ENCODE measurements around the gene TFEB. TPM values are rescaled to one million over a fixed set of nuclear protein-coding genes. Genes with fewer than 3 reads are reported as not detected.

Gene TFEB
- total RNA-seq, 1 experiment from 2014 or later = 6.6 TPM

DNA sequence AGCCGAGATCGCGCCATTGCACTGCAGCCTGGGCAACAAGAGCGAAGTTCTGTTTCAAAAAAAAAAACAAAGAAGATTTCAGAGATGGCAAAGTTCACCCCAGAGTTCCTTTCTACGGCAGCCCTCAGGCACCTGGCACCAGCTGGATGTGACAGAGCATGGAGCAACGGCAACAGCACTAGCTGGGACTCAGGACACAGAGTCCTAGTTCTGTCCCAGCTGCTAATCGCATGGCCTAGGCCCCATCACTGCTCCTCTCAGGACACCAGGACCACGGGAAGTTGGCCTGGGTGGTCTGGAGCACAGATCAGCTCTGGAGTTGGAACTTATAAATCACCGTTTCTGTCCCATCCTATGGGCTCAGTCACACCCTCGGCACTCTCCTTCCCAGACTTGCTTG lies 10.7 kb upstream of the TFEB start:
- BruUV-seq (replicated peaks) = no TSS peak
- Mint-ChIP-seq H3K27me3 (ENCODE audit: unreplicated experiment) (no peaks in the 10 kb centered on the region), H3K4me1 (ENCODE audit: low read depth, unreplicated experiment) (peaks cover 31% of the 10 kb centered on the region), H3K36me3 (ENCODE audit: insufficient read depth, unreplicated experiment) (peaks cover 6% of the 10 kb centered on the region), H3K4me3 (ENCODE audit: low read depth, unreplicated experiment) (no peak overlapping the region), H3K27ac (ENCODE audit: unreplicated experiment) (no peak overlapping the region), H3K9me3 (ENCODE audit: low read depth, unreplicated experiment) (no peaks in the 10 kb centered on the region)
- intact Hi-C loops (cut with micrococcal nuclease; ENCODE audit: unreplicated experiment) = no loop called here
- no peak for DNase-seq
- CTCF ChIA-PET = interaction anchor here (0.7 kb wide), 1 partner anchor 132 kb away, joined by 3 read pairs; no protein-coding TSS in a partner anchor
- TF ChIP-seq, protein P1, sequence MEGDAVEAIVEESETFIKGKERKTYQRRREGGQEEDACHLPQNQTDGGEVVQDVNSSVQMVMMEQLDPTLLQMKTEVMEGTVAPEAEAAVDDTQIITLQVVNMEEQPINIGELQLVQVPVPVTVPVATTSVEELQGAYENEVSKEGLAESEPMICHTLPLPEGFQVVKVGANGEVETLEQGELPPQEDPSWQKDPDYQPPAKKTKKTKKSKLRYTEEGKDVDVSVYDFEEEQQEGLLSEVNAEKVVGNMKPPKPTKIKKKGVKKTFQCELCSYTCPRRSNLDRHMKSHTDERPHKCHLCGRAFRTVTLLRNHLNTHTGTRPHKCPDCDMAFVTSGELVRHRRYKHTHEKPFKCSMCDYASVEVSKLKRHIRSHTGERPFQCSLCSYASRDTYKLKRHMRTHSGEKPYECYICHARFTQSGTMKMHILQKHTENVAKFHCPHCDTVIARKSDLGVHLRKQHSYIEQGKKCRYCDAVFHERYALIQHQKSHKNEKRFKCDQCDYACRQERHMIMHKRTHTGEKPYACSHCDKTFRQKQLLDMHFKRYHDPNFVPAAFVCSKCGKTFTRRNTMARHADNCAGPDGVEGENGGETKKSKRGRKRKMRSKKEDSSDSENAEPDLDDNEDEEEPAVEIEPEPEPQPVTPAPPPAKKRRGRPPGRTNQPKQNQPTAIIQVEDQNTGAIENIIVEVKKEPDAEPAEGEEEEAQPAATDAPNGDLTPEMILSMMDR (IDR thresholded peaks at IDR 0.05; ENCODE audit: unreplicated experiment) = no peak

DNA sequence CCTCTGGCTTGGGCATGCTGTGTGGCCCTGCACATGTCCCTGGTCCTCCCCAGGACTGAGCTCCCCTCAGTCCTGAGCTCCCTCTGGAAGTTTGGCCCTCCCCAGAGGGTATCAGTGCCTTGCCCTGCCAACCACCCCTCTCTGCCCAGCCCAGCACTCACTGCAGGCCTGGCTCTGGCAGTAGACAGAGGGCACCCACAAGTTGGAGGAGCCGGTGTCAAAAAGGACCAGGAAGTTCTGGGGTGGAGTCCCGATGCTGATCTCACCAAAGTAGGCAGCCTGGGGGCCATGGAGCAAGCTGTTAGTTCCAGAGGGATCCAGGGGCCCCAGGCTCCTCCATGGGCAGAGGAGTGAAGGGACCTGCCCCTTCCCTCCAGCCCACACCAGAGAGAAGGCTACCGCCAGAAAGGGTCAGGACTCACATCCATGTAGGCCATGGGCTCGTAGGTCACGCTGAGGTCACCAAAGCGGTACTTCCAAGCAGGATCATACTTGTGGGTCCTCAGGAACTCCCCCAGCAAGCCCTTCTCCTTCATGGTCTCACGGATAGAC lies 8.9 kb upstream of the TFEB start:
- BruUV-seq (replicated peaks) = no TSS peak
- intact Hi-C loops (cut with micrococcal nuclease; ENCODE audit: unreplicated experiment) = no loop called here
- Mint-ChIP-seq H3K36me3 (ENCODE audit: insufficient read depth, unreplicated experiment) (peaks cover 6% of the 10 kb centered on the region), H3K4me1 (ENCODE audit: low read depth, unreplicated experiment) (peaks cover 31% of the 10 kb centered on the region), H3K4me3 (ENCODE audit: low read depth, unreplicated experiment) (no peak overlapping the region), H3K9me3 (ENCODE audit: low read depth, unreplicated experiment) (no peaks in the 10 kb centered on the region), H3K27me3 (ENCODE audit: unreplicated experiment) (no peaks in the 10 kb centered on the region), H3K27ac (ENCODE audit: unreplicated experiment) (no peak overlapping the region)
- no peak for DNase-seq
- TF ChIP-seq, protein P1 (IDR thresholded peaks at IDR 0.05; ENCODE audit: unreplicated experiment) = no peak
- CTCF ChIA-PET = interaction anchor here (0.7 kb wide), 2 partner anchors 13 to 312 kb away, joined by 3 read pairs; no protein-coding TSS in a partner anchor

DNA sequence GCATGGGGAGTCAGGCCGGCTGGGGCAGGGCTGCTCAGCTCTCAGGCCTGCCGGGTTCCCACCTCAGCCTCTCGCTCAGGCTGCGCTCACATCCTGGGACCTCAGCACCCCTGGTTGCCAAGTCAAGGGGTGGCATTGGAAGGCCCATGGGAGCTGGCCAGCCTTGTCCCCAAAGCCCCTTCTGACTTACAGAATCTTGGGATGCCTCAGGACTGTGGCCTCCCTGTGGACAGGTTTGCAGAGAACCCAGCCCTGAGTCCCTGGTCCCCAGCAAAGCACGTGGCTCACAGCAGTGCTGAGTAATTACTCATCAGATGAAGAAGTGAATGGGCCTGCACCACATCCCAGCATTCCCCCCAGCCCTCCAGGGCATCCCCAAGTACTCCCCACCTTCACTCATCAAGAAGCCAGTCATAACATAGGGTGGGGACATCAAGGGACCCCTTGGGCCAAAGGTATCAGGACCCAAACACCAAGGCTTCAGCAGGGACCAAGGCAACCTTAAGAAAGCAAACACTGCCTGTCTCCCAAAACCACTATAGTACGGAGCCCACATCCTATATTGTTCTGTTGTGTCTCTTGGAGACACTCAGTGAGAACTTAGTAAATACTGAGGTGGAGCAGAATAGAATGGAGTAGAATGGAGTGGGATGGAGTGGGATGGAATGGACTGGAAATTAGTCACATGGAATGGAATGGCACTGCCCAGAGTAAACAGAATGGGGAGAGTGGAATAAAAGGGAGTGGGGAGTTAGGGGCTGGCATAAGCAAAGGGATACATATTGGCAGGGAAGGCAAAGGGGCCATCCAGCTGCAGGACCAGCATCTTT lies 8.2 kb upstream of the TFEB start:
- Mint-ChIP-seq H3K4me1 (ENCODE audit: low read depth, unreplicated experiment) (peaks cover 31% of the 10 kb centered on the region), H3K27me3 (ENCODE audit: unreplicated experiment) (no peaks in the 10 kb centered on the region), H3K36me3 (ENCODE audit: insufficient read depth, unreplicated experiment) (peaks cover 6% of the 10 kb centered on the region), H3K4me3 (ENCODE audit: low read depth, unreplicated experiment) (no peak overlapping the region), H3K27ac (ENCODE audit: unreplicated experiment) (no peak overlapping the region), H3K9me3 (ENCODE audit: low read depth, unreplicated experiment) (no peaks in the 10 kb centered on the region)
- intact Hi-C loops (cut with micrococcal nuclease; ENCODE audit: unreplicated experiment) = no loop called here
- DNase-seq = no peak
- TF ChIP-seq, protein P1 (IDR thresholded peaks at IDR 0.05; ENCODE audit: unreplicated experiment) = no peak
- no TSS peak for BruUV-seq (replicated peaks)
- CTCF ChIA-PET = no interaction called here

DNA sequence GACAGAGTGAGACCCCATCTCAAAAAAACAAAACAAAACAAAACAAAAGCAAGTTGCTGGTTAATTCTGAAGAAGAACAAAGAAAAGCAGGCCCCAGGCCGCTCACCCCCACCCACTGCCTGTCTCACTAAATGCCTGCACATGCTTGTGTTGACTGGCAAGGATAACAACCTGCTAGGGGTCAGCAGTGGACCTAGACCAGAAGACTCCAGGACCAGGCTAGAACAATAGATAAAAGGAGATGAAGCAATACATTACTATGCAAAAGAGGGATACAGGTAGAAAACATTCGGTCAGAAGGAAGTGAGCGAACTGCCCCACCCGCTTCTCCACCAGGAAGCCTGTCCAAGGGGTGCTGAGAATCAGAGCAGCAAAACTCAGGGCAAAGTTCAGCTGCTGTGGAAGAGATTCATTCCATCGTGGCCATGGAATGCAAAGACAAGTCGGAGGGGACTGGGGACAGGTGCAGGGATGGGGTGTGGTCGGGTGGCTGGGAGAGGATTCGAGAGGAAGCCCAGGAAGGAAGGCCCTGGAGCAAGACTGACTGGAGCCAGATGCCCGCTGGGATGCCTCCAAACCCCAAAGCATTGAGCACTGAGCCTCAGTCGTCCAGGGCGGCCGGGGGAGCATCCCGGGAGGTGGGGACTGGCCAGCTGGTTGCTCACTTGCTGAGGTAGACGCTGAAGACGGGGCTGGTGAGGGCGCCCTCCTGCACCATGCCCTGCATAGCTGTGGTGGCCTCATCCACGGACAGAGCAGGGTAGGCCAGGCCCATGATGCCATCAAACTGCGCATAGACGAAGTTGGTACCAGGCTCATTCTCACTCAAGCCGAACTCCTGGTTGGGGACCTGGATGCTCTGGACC lies 6.5 kb upstream of the TFEB start:
- peak; percentile 74 for DNase-seq
- CTCF ChIA-PET = interaction anchor here (1.4 kb wide), 3 partner anchors 9 to 34 kb away, joined by 3 to 4 read pairs (median 3); no protein-coding TSS in a partner anchor
- Mint-ChIP-seq H3K9me3 (ENCODE audit: low read depth, unreplicated experiment) (no peaks in the 10 kb centered on the region), H3K4me3 (ENCODE audit: low read depth, unreplicated experiment) (peak overlapping the region; percentile 2), H3K36me3 (ENCODE audit: insufficient read depth, unreplicated experiment) (peaks cover 6% of the 10 kb centered on the region), H3K4me1 (ENCODE audit: low read depth, unreplicated experiment) (peaks cover 19% of the 10 kb centered on the region), H3K27ac (ENCODE audit: unreplicated experiment) (peak overlapping the region; percentile 45), H3K27me3 (ENCODE audit: unreplicated experiment) (no peaks in the 10 kb centered on the region)
- TF ChIP-seq, protein P1 (IDR thresholded peaks at IDR 0.05; ENCODE audit: unreplicated experiment) = no peak
- BruUV-seq (replicated peaks) = no TSS peak
- intact Hi-C loops (cut with micrococcal nuclease; ENCODE audit: unreplicated experiment) = no loop called here
